ENCODE results near the gene DSCAM.

The DSCAM gene

DNA sequence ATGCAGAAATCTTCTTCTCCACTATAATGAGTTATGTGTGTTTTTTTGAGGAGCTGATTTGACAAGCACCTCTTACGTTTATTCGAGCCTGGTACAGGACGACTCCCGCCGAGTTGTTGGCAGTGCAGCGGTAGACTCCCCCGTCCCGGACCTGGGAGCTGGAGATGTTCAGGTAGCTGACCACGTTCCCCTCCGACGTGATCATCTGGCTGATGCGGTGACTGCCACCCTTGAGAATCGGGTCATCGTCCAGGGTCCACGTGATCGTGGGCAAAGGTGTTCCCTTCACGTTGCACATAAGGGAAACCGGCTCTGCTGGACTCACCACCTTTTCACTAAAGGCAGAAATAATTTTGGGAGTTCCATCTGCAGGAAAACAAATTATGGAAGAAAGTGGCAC, 507.9 kb downstream of the DSCAM start:
- no peak for TF ChIP-seq CTCF (IDR thresholded peaks at IDR 0.05; ENCODE audit: low read depth, low read length)
- no peak overlapping the region for H3K4me3 ChIP-seq (ENCODE audit: low read depth, low read length)

GRCh38 chr21:40337981-40338380, 509.0 kb downstream of the DSCAM start:
- H3K4me3 ChIP-seq (ENCODE audit: low read depth, low read length), result no peak overlapping the region

GRCh38 chr21:40335704-40336103, 511.3 kb downstream of the DSCAM start:
- no peak overlapping the region for H3K4me3 ChIP-seq (ENCODE audit: low read depth, low read length)
- TF ChIP-seq CTCF (IDR thresholded peaks at IDR 0.05; ENCODE audit: low read depth, low read length), result no peak

More at GRCh38 chr21:40337981-40338380, 509.0 kb downstream of the DSCAM start:
- TF ChIP-seq CTCF (IDR thresholded peaks at IDR 0.05; ENCODE audit: low read depth, low read length), result no peak

- no peak for TF ChIP-seq CTCF (IDR thresholded peaks at IDR 0.05; ENCODE audit: low read depth, low read length)
Measured at GRCh38 chr21:40334159-40334558, 512.8 kb downstream of the DSCAM start.

DNA sequence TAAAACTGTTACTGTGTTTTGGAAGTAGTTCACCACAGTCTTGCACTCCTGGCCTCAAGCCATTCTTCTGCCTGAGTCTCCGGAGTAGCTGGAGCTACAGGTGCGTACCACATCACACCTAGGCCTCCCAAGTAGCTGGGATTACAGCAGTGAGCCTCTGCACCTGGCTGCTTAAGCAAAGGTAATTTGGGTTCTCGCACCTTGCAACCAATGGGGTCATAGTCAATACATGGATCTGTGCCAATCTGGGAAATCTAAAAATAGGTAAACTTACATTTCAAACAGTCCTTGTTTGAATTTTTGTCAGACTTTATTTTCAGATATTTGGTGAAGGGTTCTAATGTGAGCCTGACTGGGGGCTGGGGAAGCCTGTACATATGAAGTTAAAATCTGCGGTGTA, 513.2 kb downstream of the DSCAM start:
- H3K4me3 ChIP-seq (ENCODE audit: low read depth, low read length), result no peak overlapping the region
- no peak for TF ChIP-seq CTCF (IDR thresholded peaks at IDR 0.05; ENCODE audit: low read depth, low read length)

More at GRCh38 chr21:40334159-40334558, 512.8 kb downstream of the DSCAM start:
- no peak overlapping the region for H3K4me3 ChIP-seq (ENCODE audit: low read depth, low read length)

- TF ChIP-seq CTCF (IDR thresholded peaks at IDR 0.05; ENCODE audit: low read depth, low read length), result no peak
- H3K4me3 ChIP-seq (ENCODE audit: low read depth, low read length), result no peak overlapping the region
Measured at GRCh38 chr21:40331804-40332203, 515.2 kb downstream of the DSCAM start.

- H3K4me3 ChIP-seq (ENCODE audit: low read depth, low read length), result no peak overlapping the region
- no peak for TF ChIP-seq CTCF (IDR thresholded peaks at IDR 0.05; ENCODE audit: low read depth, low read length)
Measured at GRCh38 chr21:40331172-40331571, 515.8 kb downstream of the DSCAM start.

Data from WI38 (cell line).